Mammary epithelial cell (primary cell): ENCODE data around the gene TSPAN3.

Source experiments
- EZH2 ChIP-seq: IDR thresholded peaks from 2 replicates; pipeline ENCODE4 v1.6.1; 2012; ENCODE audit warnings: low read length, inconsistent platforms, borderline replicate concordance
- TF ChIP-seq, protein P1 (sequence below), 2 donors: IDR thresholded peaks in 1 of 2; conservative IDR thresholded peaks in 1 of 2; 2 replicates each; pipeline ENCODE4 v1.5.1; 2011 to 2012; ENCODE audit warnings: inconsistent platforms in 2 of 2, low read length in 2 of 2, mild to moderate bottlenecking in 2 of 2, control low read depth in 1 of 2, low read depth in 1 of 2; ENCODE audit not compliant: insufficient read depth in 1 of 2; ENCODE audit errors: extremely low read depth in 1 of 2

DNA sequence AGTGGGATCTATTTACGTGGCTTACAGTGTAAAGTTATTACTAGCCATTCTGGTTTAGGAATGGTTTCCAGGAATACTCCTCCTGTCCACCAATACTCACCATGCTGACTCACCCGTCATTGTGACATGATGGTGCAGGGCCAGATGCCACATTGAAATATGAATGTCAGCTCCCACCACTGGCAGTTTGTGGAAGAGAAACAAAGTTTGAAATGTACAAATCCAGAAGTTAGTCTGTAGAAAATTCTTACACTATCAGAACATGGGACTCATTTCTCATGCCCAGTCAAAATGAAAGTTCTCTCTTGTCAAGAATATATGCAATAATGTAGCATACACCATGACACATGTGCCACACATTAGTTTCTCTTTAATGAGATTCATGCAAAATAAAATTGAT lies 14.4 kb upstream of the TSPAN3 start:
- TF ChIP-seq, protein P1, sequence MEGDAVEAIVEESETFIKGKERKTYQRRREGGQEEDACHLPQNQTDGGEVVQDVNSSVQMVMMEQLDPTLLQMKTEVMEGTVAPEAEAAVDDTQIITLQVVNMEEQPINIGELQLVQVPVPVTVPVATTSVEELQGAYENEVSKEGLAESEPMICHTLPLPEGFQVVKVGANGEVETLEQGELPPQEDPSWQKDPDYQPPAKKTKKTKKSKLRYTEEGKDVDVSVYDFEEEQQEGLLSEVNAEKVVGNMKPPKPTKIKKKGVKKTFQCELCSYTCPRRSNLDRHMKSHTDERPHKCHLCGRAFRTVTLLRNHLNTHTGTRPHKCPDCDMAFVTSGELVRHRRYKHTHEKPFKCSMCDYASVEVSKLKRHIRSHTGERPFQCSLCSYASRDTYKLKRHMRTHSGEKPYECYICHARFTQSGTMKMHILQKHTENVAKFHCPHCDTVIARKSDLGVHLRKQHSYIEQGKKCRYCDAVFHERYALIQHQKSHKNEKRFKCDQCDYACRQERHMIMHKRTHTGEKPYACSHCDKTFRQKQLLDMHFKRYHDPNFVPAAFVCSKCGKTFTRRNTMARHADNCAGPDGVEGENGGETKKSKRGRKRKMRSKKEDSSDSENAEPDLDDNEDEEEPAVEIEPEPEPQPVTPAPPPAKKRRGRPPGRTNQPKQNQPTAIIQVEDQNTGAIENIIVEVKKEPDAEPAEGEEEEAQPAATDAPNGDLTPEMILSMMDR (conservative IDR thresholded peaks at IDR 0.05 in 1 of 2, IDR thresholded peaks at IDR 0.05 in 1 of 2; ENCODE audit: extremely low read depth in 1 of 2, insufficient read depth in 1 of 2, low read depth in 1 of 2, low read length in 2 of 2), result no peak
- no peak for TF ChIP-seq EZH2
